ENCODE measurements around the gene MMP25.

The MMP25 gene

DNA sequence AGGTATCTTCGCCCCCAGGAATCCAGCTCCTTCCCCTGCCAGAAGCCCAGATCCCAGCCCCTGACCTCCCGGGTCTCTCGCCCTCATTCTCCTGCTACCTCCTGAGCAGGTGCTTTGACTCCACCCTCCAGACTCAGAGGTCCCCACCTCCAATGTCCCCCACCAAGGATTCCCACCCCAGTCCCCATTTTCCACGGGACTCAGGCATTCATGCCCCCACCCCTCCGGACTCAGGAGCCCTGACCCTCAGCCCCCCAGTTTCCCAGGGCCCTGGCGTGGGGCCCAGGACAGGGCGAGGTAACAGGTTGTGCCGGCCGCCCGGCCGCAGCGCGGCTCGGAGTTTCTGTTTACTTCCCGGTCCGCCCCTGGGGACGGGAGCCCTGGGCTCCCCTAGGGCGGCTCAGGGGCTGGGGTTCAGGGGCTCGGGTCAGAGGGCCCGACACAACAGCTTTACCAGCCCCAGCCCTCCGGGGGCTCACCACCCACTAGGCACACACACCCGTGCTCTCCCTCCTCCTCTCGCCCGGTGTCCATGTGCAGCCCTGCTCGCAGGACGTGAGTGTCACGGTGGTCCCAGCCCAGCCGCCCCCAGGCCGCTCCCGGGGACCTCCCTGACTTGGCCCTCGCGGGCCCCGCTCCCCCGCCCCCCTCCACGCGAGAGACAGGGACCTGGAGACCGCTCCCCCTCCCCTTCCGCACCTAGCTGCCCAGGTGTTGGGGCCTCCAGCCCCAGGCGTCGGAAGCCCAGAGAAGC is 10.2 kb upstream of the MMP25 start:
- no peak for TF ChIP-seq ZFX (IDR thresholded peaks at IDR 0.05; ENCODE audit: borderline replicate concordance)
- H3K27ac ChIP-seq: peak overlapping the region; percentile 52

- TF ChIP-seq CTCF (IDR thresholded peaks at IDR 0.05) (no peak), ZFX (IDR thresholded peaks at IDR 0.05; ENCODE audit: borderline replicate concordance) (no peak)
- peak within 1 kb of the TSS; percentile 52 for H3K27ac ChIP-seq
Measured at GRCh38 chr16:3036726-3037315, 9.5 kb upstream of the MMP25 start, which contains the start of gene BICDL2. TSS of gene BICDL2 (minus strand) at chr16:3036944. CDS start at chr16:3035496, 1,448 bp downstream.

GRCh38 chr16:3038256-3038655 is 8.1 kb upstream of the MMP25 start:
- no peak for TF ChIP-seq ZFX (IDR thresholded peaks at IDR 0.05; ENCODE audit: borderline replicate concordance)
- no peak for TF ChIP-seq CTCF (IDR thresholded peaks at IDR 0.05)
- no peak overlapping the region for H3K27ac ChIP-seq

DNA sequence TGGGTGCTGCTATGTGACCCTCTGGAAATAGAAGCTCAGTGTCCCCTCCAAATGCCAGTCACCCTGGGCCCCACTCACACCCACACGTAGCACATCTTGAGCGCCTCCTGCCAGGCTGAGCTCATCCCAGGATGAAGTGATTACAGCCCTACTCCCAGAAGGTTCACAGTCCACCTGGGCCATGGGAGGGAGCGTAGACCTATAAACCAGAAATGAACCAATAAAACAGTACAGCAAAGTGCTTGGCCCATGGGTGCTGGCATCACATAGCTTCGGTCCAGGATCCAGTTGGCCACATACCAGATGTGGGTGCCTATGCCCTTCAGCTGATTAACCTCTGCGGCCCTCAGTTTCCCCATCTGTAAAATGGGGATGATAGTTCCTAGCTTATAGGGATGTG is 7.5 kb upstream of the MMP25 start:
- no peak for TF ChIP-seq ZFX (IDR thresholded peaks at IDR 0.05; ENCODE audit: borderline replicate concordance)
- no peak for TF ChIP-seq CTCF (IDR thresholded peaks at IDR 0.05)
- H3K27ac ChIP-seq: no peak overlapping the region

GRCh38 chr16:3042376-3042775 is 4.0 kb upstream of the MMP25 start:
- TF ChIP-seq CTCF (IDR thresholded peaks at IDR 0.05): no peak
- TF ChIP-seq ZFX (IDR thresholded peaks at IDR 0.05; ENCODE audit: borderline replicate concordance): no peak

DNA sequence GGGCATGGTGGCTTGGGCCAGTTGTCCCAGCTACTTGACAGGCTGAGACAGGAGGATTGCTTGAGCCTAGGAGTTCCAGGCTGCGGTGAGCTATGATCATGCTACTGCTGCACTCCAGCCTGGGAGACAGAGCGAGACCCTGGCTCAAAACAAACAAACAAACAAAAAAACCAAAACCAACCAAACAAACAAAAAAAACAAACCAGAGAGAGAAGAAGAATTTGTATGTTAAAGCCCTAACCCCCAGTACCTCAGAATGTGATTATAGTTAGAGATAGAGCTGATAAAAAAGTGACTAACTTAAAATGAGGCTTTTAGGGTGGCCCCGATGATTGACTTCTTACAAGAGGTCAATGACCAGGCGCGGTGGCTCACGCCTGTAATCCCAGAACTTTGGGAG is 1.7 kb upstream of the MMP25 start:
- TF ChIP-seq ZFX (IDR thresholded peaks at IDR 0.05; ENCODE audit: borderline replicate concordance) (no peak), CTCF (IDR thresholded peaks at IDR 0.05) (no peak)
- H3K27ac ChIP-seq: peak overlapping the region; percentile 84

More at GRCh38 chr16:3042376-3042775, 4.0 kb upstream of the MMP25 start:
- H3K27ac ChIP-seq: no peak overlapping the region

- no peak overlapping the region for H3K27ac ChIP-seq
- TF ChIP-seq CTCF (IDR thresholded peaks at IDR 0.05): no peak
- TF ChIP-seq ZFX (IDR thresholded peaks at IDR 0.05; ENCODE audit: borderline replicate concordance): no peak
Measured at GRCh38 chr16:3046641-3047386, 453 bp downstream of the MMP25 start.

All from 22Rv1 (cell line).